ENCODE results near the gene DSG2.

GRCh38 chr18:31493941-31494340 is 4.0 kb upstream of the DSG2 start:
- TF ChIP-seq RFX5 (IDR thresholded peaks at IDR 0.05; ENCODE audit: low read depth, low read length) (no peak), POLR2A (IDR thresholded peaks at IDR 0.05; ENCODE audit: low read depth, low read length) (no peak), ELK1 (IDR thresholded peaks at IDR 0.05; ENCODE audit: borderline replicate concordance, low read depth, low read length) (no peak), RCOR1 (IDR thresholded peaks at IDR 0.05; ENCODE audit: insufficient replicate concordance, low read length) (no peak), BHLHE40 (IDR thresholded peaks at IDR 0.05; ENCODE audit: low read depth, low read length) (no peak), MAZ (IDR thresholded peaks at IDR 0.05; ENCODE audit: borderline replicate concordance, low read depth, low read length) (no peak), FOS (IDR thresholded peaks at IDR 0.05; ENCODE audit: low read depth, low read length) (no peak), RAD21 (IDR thresholded peaks at IDR 0.05; ENCODE audit: low read length) (no peak), MXI1 (IDR thresholded peaks at IDR 0.05; ENCODE audit: borderline replicate concordance, low read depth, low read length) (no peak), SMC3 (IDR thresholded peaks at IDR 0.05; ENCODE audit: low read depth, low read length) (no peak), CHD1 (IDR thresholded peaks at IDR 0.05; ENCODE audit: low read depth, low read length) (no peak), CEBPB (IDR thresholded peaks at IDR 0.05; ENCODE audit: low read depth, low read length) (no peak)
- TF ChIP-seq, protein P1, sequence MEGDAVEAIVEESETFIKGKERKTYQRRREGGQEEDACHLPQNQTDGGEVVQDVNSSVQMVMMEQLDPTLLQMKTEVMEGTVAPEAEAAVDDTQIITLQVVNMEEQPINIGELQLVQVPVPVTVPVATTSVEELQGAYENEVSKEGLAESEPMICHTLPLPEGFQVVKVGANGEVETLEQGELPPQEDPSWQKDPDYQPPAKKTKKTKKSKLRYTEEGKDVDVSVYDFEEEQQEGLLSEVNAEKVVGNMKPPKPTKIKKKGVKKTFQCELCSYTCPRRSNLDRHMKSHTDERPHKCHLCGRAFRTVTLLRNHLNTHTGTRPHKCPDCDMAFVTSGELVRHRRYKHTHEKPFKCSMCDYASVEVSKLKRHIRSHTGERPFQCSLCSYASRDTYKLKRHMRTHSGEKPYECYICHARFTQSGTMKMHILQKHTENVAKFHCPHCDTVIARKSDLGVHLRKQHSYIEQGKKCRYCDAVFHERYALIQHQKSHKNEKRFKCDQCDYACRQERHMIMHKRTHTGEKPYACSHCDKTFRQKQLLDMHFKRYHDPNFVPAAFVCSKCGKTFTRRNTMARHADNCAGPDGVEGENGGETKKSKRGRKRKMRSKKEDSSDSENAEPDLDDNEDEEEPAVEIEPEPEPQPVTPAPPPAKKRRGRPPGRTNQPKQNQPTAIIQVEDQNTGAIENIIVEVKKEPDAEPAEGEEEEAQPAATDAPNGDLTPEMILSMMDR (conservative IDR thresholded peaks at IDR 0.05; ENCODE audit: low read depth, low read length): no peak
- TF ChIP-seq, protein P2, sequence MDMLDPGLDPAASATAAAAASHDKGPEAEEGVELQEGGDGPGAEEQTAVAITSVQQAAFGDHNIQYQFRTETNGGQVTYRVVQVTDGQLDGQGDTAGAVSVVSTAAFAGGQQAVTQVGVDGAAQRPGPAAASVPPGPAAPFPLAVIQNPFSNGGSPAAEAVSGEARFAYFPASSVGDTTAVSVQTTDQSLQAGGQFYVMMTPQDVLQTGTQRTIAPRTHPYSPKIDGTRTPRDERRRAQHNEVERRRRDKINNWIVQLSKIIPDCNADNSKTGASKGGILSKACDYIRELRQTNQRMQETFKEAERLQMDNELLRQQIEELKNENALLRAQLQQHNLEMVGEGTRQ (IDR thresholded peaks at IDR 0.05; ENCODE audit: low read depth, low read length): no peak

All from IMR-90 (cell line).